ENCODE results near the gene TMF1. TPM values are rescaled to one million over a fixed set of nuclear protein-coding genes. Genes with fewer than 3 reads are reported as not detected.

Gene TMF1
- total and polyA plus RNA-seq, 3 donors from 2014 or later, result 30.6 to 67.7 (median 37.4) TPM

DNA sequence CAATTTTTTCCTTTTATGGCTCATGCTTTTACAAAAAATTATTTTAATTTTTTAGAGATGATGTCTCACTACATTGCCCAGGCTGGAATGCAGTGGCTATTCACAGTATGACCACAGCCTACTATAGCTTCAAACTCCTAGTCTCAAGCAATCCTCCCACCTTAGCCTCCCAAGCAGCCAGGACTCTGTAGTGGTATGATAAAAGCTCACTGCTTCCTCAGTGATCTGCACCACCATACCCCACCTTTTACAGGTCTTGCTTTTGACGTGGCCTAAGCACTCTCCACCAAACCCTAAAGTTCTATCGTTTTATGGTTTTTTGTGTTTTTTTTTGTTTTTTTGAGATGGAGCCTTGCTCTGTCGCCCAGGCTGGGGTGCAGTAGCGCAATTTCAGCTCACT is 14.0 kb upstream of the TMF1 start:
- Histone ChIP-seq H3K27ac (no peak overlapping the region), H3K4me1 (no peaks in the 10 kb centered on the region), H3K4me3 (no peak overlapping the region), H3K36me3 (ENCODE audit: low read depth, missing control alignments) (no peaks in the 10 kb centered on the region), H3K9me3 (no peaks in the 10 kb centered on the region), H3K27me3 (no peaks in the 10 kb centered on the region)
- no peak for DNase-seq
- intact Hi-C loops (cut with DNase I; ENCODE audit: low total_unique reads), result no loop called here
- WGBS, 2 donors, result 71 to 84% methylated on average over 4 of the region's 4 CpGs
- TF ChIP-seq CTCF (IDR thresholded peaks at IDR 0.05) (no peak), POLR2A (IDR thresholded peaks at IDR 0.05) (no peak)

DNA sequence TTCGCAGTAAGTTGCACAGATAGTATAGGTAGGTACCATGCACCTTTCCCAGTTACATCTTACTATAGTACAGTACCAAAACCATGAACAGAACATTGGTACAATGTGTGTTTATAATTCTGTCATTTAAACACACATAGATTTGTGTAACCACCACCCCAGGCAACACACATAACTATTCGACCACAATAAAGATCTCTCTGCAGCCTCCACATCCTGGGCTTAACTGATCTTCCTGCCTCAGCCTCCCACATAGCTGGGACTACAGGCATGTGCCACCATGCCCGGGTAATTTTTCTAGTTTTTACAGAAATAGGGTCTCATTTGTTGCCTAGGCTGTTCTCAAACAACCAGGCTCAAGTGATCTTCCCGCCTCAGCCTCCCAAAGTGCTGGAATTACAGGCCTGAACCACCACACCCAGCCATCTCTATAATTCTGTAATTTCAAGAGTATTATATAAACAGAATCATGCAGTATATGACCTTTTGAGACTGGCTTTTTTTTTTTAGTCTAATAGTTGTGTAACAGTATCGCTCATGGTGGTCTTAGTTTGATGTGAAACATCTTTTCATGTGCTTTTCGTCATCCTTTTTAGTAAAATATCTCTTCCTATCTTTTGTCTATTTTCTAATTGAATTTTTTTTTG is 13.3 kb upstream of the TMF1 start:
- Histone ChIP-seq H3K9me3 (no peaks in the 10 kb centered on the region), H3K36me3 (ENCODE audit: low read depth, missing control alignments) (no peaks in the 10 kb centered on the region), H3K4me1 (no peaks in the 10 kb centered on the region), H3K4me3 (no peak overlapping the region), H3K27ac (no peak overlapping the region), H3K27me3 (no peaks in the 10 kb centered on the region)
- DNase-seq, result no peak
- no peak for TF ChIP-seq POLR2A (IDR thresholded peaks at IDR 0.05)
- TF ChIP-seq CTCF (IDR thresholded peaks at IDR 0.05), result no peak
- intact Hi-C loops (cut with DNase I; ENCODE audit: low total_unique reads), result no loop called here
- WGBS, 2 donors, result 93 to 97% methylated on average over 6 of the region's 6 CpGs

DNA sequence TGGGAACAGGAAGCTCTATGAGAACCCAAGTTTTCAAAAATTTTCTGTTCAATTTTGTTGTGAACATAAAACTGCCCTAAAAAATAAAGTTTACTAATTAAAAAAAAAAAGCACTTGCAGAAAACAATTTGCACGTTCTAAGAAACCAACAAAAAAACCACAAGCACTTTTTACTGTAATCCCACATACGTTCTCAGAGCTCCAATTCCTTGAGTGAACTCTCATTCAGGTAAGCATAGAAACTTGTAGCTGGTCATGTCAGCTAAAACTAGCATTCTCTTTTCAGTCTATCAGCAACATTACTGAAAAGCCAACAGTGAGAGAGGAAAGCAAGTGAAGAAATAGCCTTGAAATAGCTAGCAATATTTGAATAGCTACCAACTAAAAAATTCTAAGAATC is 11.5 kb upstream of the TMF1 start:
- H3K4me1 ChIP-seq, result no peaks in the 10 kb centered on the region
- TF ChIP-seq POLR2A (IDR thresholded peaks at IDR 0.05) (no peak), CTCF (IDR thresholded peaks at IDR 0.05) (no peak)
- H3K9me3 ChIP-seq, result no peaks in the 10 kb centered on the region
- 55 to 66% methylated on average over 2 of the region's 2 CpGs for WGBS, 2 donors
- DNase-seq, result no peak
- intact Hi-C loops (cut with DNase I; ENCODE audit: low total_unique reads), result no loop called here
- H3K27me3 ChIP-seq, result no peaks in the 10 kb centered on the region
- H3K27ac ChIP-seq, result no peak overlapping the region
- no peaks in the 10 kb centered on the region for H3K36me3 ChIP-seq (ENCODE audit: low read depth, missing control alignments)
- H3K4me3 ChIP-seq, result no peak overlapping the region

DNA sequence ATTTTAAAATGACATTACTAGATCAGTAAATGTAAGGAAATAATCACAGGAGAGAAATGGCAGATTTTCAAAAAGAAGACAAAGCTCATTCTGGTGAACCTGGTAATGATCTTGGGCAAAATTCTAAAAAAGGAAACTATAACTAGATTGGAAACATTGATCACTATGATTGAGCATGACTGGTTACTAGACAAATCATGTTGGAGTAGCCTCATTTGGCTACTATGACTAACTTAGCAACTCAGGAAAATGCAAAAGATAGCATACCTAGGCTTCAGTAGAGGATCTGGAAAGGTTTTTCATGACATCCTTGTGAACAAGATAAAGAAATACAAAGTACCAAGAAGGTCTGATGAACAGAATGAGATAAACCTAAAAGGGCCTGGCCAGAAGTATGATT is 7.6 kb upstream of the TMF1 start:
- Histone ChIP-seq H3K4me1 (no peaks in the 10 kb centered on the region), H3K4me3 (no peak overlapping the region), H3K27me3 (no peaks in the 10 kb centered on the region), H3K36me3 (ENCODE audit: low read depth, missing control alignments) (no peaks in the 10 kb centered on the region), H3K27ac (no peak overlapping the region), H3K9me3 (no peaks in the 10 kb centered on the region)
- intact Hi-C loops (cut with DNase I; ENCODE audit: low total_unique reads), result no loop called here
- TF ChIP-seq POLR2A (IDR thresholded peaks at IDR 0.05), result no peak
- no peak for TF ChIP-seq CTCF (IDR thresholded peaks at IDR 0.05)
- DNase-seq, result no peak

GRCh38 chr3:69058947-69059224 is 6.8 kb upstream of the TMF1 start:
- intact Hi-C loops (cut with DNase I; ENCODE audit: low total_unique reads), result no loop called here
- 85 to 90% methylated on average over 2 of the region's 2 CpGs for WGBS, 2 donors

More at GRCh38 chr3:69058947-69059224, 6.8 kb upstream of the TMF1 start:
- no peaks in the 10 kb centered on the region for H3K27me3 ChIP-seq
- DNase-seq, result no peak
- H3K4me3 ChIP-seq, result no peak overlapping the region
- no peaks in the 10 kb centered on the region for H3K36me3 ChIP-seq (ENCODE audit: low read depth, missing control alignments)
- TF ChIP-seq POLR2A (IDR thresholded peaks at IDR 0.05) (no peak), CTCF (IDR thresholded peaks at IDR 0.05) (no peak)
- no peaks in the 10 kb centered on the region for H3K4me1 ChIP-seq
- H3K9me3 ChIP-seq, result no peaks in the 10 kb centered on the region
- no peak overlapping the region for H3K27ac ChIP-seq

All from testis (tissue), 3 donors.